ENCODE results near the gene TEKT2.

DNA sequence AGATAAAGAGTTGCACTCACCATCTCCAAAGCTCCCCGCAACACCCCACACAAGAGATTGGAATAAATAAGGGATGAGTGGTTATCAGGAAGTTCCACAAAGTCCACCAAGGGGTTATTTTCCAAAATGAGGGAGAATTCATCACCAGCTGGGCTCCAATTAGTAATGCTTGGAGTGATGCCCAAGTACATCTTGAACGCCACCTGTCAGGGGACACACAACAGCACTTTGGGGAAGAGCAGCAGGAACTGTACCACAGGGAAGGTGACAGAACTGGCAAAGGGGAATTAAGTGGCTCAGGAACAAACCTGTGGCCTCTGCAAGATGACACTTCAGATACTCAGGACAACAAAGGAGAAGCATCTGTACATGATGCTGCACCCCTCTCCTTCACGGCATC is 53.9 kb downstream of the TEKT2 start:
- TF ChIP-seq EZH2 (IDR thresholded peaks at IDR 0.05; ENCODE audit: insufficient read depth, poor library complexity, severe bottlenecking) (no peak), EZH2phosphoT487 (IDR thresholded peaks at IDR 0.05; ENCODE audit: insufficient read depth, low read depth) (no peak)

Measured in GM23248 (cell line).